ENCODE data around the gene MNS1. TPM values are rescaled to one million over a fixed set of nuclear protein-coding genes. Genes with fewer than 3 reads are reported as not detected.

The MNS1 gene
- polyA plus RNA-seq, 3 donors, result 0.03 to 0.29 TPM; not detected in 1

- Histone ChIP-seq H3K79me2 (ENCODE audit: insufficient read depth, low read length) (no peaks in the 10 kb centered on the region), H4K20me1 (ENCODE audit: insufficient read depth, low read length) (no peaks in the 10 kb centered on the region), H3K4me3 (replicated peaks in 1 of 3; ENCODE audit: low read depth in 2 of 3, low read length in 3 of 3) (no peak overlapping the region), H3K9ac (ENCODE audit: insufficient read depth, low read length, poor library complexity, severe bottlenecking) (no peak overlapping the region), H3K27me3 (ENCODE audit: control insufficient read depth in 2 of 2, insufficient read depth in 2 of 2, low read length in 2 of 2) (no peaks in the 10 kb centered on the region), H3K4me2 (replicated peaks; ENCODE audit: extremely low read depth, low read length, poor library complexity, severe bottlenecking) (no peak overlapping the region), H2AFZ (ENCODE audit: insufficient read depth, low read depth, low read length, poor library complexity, severe bottlenecking) (no peak overlapping the region), H3K27ac (ENCODE audit: low read depth in 1 of 2, low read length in 2 of 2) (no peak overlapping the region), H3K4me1 (ENCODE audit: control insufficient read depth in 1 of 2, insufficient read depth in 2 of 2, low read length in 2 of 2) (no peaks in the 10 kb centered on the region), H3K36me3 (replicated peaks in 1 of 2; ENCODE audit: control insufficient read depth in 1 of 2, insufficient read depth in 2 of 2, low read length in 2 of 2) (no peaks in the 10 kb centered on the region), H3K9me3 (replicated peaks in 1 of 2; ENCODE audit: control insufficient read depth in 1 of 2, insufficient read depth in 1 of 2, low read length in 2 of 2) (peaks cover 0 to 17% of the 10 kb centered on the region in 2 donors)
- Mint-ChIP-seq H3K36me3 (no peaks in the 10 kb centered on the region), H3K27me3 (ENCODE audit: low read depth in 3 of 3) (no peaks in the 10 kb centered on the region), H3K4me3 (no peak overlapping the region), H3K9me3 (peaks cover 0 to 15% (median 9%) of the 10 kb centered on the region in 7 donors), H3K4me1 (no peaks in the 10 kb centered on the region), H3K27ac (no peak overlapping the region)
- 100% methylated on average over 1 of the region's 3 CpGs for WGBS (ENCODE audit: insufficient coverage)
- no peak for DNase-seq
- intact Hi-C loops (cut with micrococcal nuclease), result no loop called here
- no peak for TF ChIP-seq CTCF (IDR thresholded peaks at IDR 0.05)
Measured at GRCh38 chr15:56385908-56386307, 79.0 kb downstream of the MNS1 start.

- DNase-seq, result no peak
- no peaks in the 10 kb centered on the region for H3K36me3 ChIP-seq (replicated peaks in 1 of 2; ENCODE audit: control insufficient read depth in 1 of 2, insufficient read depth in 2 of 2, low read length in 2 of 2)
- no peaks in the 10 kb centered on the region for H4K20me1 ChIP-seq (ENCODE audit: insufficient read depth, low read length)
- Mint-ChIP-seq H3K27ac (peak overlapping the region in 1 of 7 donors; percentile 19), H3K36me3 (no peaks in the 10 kb centered on the region), H3K4me1 (no peaks in the 10 kb centered on the region), H3K9me3 (peaks cover 11 to 27% (median 20%) of the 10 kb centered on the region in 7 donors), H3K27me3 (ENCODE audit: low read depth in 3 of 3) (no peaks in the 10 kb centered on the region), H3K4me3 (no peak overlapping the region)
- H3K27ac ChIP-seq (ENCODE audit: low read depth in 1 of 2, low read length in 2 of 2), result no peak overlapping the region
- no peak for TF ChIP-seq CTCF (IDR thresholded peaks at IDR 0.05)
- H3K79me2 ChIP-seq (ENCODE audit: insufficient read depth, low read length), result no peaks in the 10 kb centered on the region
- 92% methylated on average over 3 of the region's 3 CpGs for WGBS (ENCODE audit: insufficient coverage)
- no peak overlapping the region for H3K9ac ChIP-seq (ENCODE audit: insufficient read depth, low read length, poor library complexity, severe bottlenecking)
- no peak overlapping the region for H3K4me2 ChIP-seq (replicated peaks; ENCODE audit: extremely low read depth, low read length, poor library complexity, severe bottlenecking)
- no peaks in the 10 kb centered on the region for H3K4me1 ChIP-seq (ENCODE audit: control insufficient read depth in 1 of 2, insufficient read depth in 2 of 2, low read length in 2 of 2)
- no peaks in the 10 kb centered on the region for H3K27me3 ChIP-seq (ENCODE audit: control insufficient read depth in 2 of 2, insufficient read depth in 2 of 2, low read length in 2 of 2)
- H3K4me3 ChIP-seq (replicated peaks in 1 of 3; ENCODE audit: low read depth in 2 of 3, low read length in 3 of 3), result no peak overlapping the region
- H2AFZ ChIP-seq (ENCODE audit: insufficient read depth, low read depth, low read length, poor library complexity, severe bottlenecking), result no peak overlapping the region
- intact Hi-C loops (cut with micrococcal nuclease), result no loop called here
- H3K9me3 ChIP-seq (replicated peaks in 1 of 2; ENCODE audit: control insufficient read depth in 1 of 2, insufficient read depth in 1 of 2, low read length in 2 of 2), result peaks cover 0 to 21% of the 10 kb centered on the region in 2 donors
Measured at GRCh38 chr15:56383010-56383409, 81.9 kb downstream of the MNS1 start.

Other genes with a start within 250 kb of the MNS1 start
- gene RFX7, start 221.3 kb downstream of the MNS1 start, polyA plus RNA-seq, result 1 to 10 TPM; 1.0 to 2.9 (median 1.2) TPM
- under 1 TPM in 2 of 3 donors, not detected in 1; 0.03 to 0.46 TPM for gene TEX9, start 99.7 kb downstream of the MNS1 start, polyA plus RNA-seq